ENCODE data around the gene UBE2QL1.

UBE2QL1 gene, protein sequence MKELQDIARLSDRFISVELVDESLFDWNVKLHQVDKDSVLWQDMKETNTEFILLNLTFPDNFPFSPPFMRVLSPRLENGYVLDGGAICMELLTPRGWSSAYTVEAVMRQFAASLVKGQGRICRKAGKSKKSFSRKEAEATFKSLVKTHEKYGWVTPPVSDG

DNA sequence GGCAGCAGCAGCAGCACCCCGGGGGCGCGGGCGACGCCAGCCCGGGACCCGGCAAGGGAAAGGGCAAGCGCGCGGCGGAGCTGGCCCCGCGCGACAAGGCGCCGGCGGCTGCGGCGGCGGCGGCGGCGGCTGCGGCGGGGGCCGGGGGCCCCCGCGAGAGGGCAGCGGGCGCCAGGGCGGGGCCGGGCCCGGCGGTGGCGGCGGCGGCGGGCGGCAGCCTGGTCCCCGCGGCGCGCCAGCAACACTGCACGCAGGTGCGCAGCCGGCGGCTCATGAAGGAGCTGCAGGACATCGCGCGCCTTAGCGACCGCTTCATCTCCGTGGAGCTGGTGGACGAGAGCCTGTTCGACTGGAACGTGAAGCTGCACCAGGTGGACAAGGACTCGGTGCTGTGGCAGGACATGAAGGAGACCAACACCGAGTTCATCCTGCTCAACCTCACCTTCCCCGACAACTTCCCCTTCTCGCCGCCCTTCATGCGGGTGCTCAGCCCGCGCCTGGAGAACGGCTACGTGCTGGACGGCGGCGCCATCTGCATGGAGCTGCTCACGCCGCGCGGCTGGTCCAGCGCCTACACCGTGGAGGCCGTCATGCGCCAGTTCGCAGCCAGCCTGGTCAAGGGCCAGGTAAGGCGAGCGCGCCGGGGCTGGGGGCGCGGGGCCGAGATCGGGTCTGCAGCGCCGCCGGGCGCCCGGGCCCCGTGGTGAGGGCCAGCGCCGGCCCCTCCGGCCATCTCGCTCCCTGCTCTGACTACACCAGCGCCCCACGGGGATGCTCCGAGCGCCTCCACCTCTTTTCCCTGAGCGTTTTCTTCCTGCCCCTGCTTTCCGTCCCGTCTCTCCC is at the start of gene UBE2QL1:
UBE2QL1 (plus strand) TSS at position 238 of the 843 bp plus-strand sequence; CDS start at position 273, 35 bp downstream.
- DNase-seq (ENCODE audit: low read depth) = no peak

DNA sequence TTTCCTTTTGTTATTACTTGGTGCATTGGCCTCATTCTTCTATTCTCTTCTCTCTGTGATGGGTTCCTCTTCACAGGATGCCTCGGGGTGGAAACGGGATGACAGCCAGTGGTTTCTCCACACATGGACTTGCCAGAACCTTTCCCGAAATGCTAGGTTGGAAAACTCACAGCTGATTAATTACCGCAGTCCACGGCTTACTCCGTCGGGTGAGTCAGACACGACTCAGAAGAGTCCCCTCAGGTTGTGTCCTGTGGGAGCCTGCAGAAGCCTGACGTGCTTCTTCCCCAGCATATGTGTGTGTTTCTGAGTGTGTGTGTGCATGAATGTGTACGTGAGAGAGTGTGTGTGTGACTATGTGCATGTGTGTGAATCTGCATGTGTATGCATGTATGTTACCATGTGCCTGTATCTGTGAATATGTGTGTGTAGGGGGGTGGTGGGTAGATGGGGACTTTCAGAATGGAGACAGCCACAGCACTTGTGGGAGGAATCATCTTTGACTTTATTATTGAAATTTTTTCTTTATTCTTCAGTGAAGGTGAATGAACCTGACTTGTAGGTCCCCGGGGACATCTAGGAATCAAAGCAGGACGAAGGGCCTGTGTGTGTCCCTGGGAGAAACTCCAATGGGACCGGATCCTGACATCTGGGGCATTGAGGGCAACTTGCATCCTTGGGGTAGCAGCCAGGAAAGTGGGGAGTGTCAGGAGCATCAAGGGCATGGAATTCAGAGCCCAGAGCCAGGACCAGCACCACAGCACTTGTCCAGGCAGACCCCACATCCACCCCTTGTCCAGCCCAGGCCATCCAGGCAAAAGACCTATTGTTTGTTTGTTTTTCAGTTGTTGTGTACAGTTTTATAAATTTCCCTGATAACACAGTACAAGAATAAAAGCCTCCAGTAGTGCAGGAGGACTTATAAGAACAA is 48.4 kb upstream of the UBE2QL1 start:
- DNase-seq (ENCODE audit: low read depth) = no peak

DNA sequence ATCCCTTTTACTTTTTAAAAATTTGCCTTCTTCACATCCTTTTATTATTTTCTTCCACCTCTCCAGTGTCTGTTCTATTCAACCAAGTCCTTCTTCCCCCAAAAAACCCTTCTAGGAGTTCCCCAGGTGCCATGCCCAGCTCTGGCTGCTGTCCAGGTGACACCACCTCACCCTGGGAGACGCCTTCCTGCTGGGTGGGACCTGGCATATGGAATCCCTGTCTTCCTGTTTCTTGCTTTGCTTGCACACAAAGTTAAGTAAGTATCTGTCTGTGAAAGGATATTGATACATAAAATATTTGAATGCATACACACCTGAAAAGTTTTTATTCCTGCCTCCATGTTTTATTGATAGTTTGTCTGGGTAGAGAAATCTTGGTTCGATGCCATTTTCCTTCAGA is 47.2 kb upstream of the UBE2QL1 start:
- DNase-seq (ENCODE audit: low read depth) = no peak

DNA sequence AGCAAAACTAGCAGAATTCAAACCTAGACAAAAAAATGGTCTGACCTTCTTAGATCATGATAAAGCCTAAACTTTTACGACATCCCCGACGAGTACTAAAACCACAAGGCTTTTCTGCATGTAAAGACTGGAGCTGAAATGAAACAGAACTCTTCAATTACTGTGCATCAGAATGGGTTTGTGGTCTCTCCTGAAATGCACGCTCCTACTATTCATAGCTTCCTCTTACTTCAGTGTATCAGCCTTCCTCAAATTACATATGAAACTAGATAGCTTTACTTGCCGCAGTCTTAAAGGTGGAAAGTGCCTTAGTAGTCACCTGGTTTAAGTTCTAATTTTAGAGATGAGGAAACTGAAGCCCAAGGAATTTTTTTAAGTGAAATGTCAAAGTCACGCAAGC is 45.7 kb upstream of the UBE2QL1 start:
- no peak for DNase-seq (ENCODE audit: low read depth)

DNA sequence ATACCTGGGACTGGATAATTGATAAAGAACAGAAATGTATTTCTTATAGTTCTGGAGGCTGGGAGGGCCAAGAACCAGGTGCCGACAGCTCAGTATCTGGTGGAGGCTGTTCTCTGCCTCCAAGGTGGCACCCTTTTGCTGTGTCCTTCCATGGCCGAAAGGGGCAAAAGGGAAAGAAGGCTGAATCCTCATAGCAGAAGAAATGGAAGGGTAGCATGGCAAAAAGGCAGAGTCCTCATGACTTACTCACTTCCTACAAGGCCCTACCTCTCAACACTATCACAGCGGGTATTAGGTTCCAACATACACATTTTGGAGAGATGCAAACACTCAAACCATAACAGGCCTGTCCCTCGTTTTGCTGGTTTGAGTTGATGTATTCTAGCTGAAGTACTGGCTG is 45.2 kb upstream of the UBE2QL1 start:
- no peak for DNase-seq (ENCODE audit: low read depth)

DNA sequence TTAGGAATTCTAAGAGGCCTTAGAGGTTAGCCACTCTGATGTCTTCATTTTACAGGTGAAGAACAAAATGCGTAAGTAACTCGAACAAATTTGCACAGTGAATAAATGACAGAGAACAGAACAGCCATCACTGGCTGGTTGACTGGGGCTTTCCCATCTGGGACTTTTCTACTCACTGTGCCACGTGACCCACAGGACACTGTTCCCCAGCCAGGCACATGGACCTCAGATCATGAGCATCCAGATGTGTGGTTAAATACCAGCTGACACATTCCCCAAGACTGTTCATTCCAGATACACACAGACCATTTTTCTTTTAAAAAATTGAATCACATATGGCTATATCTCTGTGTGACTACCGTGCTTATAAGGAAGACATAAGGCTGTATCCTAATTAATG is 44.5 kb upstream of the UBE2QL1 start:
- no peak for DNase-seq (ENCODE audit: low read depth)

DNA sequence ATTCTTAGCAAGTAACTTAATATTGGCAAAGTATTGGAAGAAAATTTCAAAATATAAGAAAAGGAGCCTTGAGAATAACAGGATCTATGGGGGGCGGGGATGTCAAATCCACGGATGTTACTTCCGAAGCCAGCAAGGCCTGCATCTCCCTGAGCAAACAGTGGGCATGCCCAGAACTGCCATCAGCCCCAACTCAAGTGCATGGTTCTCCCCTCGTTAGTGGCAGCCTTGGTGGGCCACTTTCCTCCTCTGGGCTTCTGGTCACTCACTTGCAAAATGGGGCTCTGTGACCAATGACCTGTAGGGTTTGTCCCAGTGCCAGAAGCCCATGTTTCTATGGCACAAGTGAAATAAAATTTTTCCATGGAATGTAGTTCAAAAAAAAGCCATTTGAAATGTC is 43.1 kb upstream of the UBE2QL1 start:
- no peak for DNase-seq (ENCODE audit: low read depth)

DNA sequence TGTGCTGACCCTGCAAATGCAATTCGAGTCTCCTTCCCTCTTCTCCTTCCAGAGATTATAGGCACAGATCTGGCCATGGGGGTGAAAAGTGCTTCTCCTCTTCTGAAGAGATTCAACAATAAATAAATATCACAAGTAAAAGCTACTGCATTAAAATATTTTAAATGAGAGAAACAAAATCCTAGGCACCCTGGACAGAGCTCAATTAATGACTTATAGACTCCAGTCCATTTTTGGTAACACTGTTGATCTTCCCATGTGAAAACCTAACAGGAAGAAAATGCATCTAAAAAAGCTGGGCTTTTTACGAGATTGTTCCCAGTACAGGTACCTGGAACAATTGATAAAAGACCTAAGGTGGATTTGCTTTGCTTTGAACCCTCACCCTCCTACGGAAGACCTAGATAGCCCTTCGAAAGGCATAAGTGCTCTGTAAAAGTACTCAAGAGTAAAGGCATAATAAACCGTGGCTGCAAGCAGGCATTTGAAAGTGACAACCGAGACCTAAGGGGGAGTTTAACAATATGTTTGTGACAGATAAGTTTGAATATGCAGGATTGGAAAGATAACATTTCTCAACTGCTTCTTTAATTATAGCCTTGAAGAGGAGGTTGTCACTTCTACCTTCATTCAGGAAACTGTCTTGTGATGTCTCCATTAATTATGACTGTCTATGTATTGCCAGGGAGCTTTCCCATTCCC is 41.0 kb upstream of the UBE2QL1 start:
- DNase-seq (ENCODE audit: low read depth) = no peak

DNA sequence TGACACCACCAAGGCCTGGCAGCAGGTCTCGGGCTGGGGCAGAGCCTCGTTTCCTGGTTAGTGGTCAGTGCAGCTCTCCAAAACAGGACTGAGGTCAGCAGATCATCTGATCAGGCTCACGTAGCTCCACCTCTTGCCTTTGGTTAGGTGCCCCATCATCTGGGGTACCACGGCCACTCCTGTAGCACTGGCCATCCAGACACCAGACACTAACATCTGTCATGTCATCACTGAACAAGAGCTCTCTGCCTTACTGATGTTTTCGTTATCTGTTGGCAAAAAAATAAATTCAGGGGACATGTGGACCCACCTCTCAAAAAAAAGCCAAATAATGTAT is 40.4 kb upstream of the UBE2QL1 start:
- no peak for DNase-seq (ENCODE audit: low read depth)

DNA sequence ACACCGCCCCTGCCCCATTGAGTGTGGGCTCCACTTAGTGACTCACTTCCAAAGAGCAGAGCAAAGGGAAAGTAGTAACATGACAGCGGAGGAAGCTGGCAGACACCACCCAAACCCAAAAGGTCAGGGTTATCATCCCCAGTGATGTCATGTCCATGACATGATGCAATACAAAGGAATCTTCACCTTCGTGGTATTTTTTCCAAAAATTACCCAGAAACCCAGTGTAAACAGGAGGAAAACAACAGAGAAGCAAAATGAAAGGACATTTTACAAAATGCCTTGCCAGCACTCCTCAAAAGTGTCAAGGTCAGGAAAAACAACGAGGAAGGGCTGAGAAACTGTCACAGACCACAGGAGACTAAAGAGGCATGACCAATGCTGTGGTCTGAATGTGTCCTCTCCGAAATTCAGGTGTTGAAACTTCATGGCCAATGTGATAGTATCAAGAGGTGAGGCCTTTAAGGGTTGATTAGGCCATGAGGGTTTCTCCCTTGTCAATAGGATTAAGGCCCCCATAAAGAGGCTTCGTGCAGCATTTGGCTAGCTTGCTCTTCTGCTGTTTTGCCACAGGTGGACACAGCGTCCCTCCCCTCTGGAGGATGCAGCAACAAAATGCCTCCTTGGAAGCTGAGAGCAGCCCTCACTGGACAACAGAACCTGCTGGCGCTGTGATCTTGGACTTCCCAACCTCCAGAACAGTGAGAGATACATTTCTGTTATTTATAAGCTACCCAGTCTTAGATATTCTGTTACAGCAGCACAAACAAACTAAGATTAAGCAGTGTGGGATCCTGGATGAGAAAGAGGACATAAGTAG is 39.8 kb upstream of the UBE2QL1 start:
- DNase-seq (ENCODE audit: low read depth) = no peak

DNA sequence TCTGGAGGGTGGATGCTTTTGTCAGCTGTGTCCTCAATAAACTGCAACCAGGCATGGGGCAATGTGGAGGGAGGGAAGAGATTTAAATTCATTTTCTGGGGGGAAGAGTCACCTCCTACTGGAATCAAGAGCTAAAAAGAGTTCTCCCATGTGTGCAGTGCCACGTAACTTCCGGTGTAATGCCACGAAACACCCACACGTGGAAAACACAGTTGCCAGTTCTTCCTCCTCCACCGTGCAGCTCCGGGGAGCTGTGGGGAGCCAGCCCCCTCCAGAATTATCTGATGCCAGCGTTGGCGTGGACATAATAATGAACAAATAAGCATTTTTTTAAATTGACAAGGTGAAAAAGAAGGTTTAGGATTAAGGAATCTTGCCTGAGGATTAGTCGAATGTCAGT is 38.2 kb upstream of the UBE2QL1 start:
- DNase-seq (ENCODE audit: low read depth) = no peak

DNA sequence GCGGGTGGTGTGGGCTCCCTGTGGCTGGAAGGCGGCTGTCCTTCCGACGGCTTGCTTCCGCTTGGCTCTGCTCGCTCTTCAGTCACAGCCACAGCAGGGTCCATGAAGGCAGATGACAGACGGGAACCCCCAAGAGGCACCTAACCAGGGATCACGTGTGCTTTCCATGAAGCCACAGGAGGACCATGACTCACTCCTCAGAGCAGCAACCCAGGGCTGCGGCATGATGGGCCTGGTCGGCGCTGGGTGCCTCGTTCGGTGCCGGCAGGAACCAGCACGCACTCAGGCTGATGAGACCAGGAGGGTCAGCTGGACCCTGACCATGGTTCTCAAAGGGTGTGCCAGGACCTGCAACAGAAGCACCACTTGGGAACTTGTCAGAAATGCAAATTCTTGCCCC is 37.5 kb upstream of the UBE2QL1 start:
- DNase-seq (ENCODE audit: low read depth) = no peak

DNA sequence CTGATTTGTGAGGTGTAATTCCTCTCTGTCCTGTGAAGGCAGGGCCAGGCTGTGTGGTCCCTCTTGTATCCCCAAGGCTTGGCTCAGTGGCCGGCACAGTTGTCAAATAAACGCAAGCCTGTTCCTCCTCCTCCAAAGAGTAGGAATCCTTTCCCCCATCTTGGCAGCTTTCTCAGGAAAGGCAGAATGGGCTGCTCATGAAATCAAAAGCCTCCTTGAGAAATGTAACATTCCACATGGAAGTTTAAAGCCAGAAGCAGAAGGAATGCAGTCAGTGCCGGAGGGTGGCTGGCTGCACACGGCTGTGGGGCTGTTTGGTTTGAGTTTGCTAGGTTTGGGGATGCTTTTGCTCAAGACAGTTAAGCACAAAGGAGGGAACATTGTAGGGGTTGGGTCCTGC is 35.8 kb upstream of the UBE2QL1 start:
- DNase-seq (ENCODE audit: low read depth) = no peak

DNA sequence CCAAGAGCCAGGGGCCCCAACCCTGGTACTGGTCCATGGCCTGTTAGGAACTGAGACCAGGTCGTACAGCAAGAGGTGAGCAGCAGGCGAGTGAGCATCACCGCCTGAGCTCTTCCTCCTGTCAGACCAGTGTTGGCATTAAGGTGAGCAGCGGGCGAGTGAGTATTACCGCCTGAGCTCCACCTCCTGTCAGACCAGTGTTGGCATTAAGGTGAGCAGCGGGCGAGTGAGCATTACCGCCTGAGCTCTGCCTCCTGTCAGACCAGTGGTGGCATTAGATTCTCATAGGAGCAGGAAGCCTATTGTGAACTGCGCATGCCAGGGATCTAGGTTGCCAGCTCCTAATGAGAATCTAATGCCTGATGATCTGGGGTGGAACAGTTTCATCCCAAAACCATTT is 31.0 kb upstream of the UBE2QL1 start:
- DNase-seq (ENCODE audit: low read depth) = no peak

DNA sequence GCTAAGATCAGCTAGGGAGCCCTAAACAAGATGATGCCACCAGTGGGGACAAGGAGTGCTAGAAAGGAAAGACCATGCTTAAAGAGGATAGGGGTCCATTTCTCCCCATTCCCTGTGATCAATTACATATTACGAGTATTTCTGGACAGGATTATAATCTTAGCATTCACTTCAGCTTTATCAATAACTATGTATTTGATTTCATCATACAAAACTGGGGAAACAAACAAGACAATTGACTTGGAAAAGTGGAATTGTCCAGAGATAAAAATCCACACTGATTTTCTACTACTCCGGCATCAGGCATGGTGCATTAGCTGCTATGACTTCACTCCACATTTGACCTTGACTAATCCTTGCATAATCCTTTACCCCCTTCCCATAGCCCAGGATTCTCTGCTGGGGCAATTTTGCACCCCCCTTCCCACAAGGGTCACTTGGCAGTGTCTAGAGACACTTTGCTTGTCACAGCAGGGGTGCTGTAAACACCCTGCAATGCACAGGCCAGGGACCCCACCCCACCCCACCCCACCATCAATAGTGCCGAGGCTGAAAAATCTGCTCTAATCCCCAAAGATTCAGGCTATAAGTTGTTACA is 29.9 kb upstream of the UBE2QL1 start:
- DNase-seq (ENCODE audit: low read depth) = no peak

DNA sequence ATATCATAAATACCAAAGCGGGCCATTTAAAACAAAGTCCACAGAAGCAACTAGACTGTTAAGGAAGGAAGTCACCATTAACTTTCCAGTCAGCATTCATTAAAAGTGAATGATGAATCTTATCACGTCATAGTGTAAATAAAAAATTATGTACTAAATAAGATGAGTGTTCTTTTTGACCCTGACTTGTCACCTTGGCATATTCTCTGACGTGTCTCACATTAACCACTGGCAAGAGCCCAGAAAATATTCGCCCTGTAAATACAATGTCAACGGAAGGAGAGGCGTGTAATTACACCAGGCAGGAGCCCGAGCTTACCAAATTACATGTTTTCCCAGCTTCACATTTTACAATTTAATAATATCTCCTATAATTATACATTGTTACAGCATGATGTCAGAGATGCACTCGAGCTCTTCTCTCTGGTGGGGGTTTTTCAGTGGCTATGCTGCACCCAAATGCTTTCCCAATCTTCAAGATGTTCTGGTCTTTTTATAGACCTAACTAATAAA is 29.3 kb upstream of the UBE2QL1 start:
- no peak for DNase-seq (ENCODE audit: low read depth)

DNA sequence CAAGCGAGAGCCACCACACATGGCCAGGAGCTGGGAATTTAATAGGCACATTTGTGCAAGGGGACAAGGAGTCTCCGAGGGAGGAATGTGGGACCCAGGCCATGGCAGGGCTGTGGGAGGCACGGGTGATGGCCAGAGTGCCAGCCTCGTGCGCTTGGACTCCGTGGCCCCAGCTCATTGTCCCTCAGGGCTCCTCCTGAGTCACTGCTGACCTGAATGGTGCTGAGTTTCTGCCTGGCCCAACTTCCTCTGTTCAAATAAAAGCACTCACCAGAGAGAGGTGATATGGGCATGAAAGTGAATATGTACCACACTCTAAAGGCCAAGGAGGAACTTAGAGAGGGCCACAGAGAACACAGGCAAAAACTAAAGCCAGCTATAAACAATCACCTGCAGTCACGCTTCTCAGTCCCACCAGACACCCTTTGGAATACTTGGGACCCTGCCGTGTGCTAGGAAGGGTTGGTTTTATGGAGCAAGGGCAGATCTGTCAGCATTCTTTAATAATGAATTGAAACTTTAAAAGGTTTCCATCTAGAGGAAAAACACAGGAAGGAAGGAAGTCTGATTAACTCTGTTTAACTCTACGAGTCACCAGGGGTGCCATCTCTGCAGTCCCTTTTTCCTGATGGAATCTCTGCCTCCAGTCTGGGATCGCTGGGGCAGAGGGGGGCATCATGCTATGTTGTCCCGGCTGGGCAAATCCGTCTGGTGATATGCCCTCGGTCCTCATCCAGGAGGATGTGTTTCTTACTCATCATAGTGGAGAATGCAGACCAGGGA is 25.1 kb upstream of the UBE2QL1 start:
- no peak for DNase-seq (ENCODE audit: low read depth)

DNA sequence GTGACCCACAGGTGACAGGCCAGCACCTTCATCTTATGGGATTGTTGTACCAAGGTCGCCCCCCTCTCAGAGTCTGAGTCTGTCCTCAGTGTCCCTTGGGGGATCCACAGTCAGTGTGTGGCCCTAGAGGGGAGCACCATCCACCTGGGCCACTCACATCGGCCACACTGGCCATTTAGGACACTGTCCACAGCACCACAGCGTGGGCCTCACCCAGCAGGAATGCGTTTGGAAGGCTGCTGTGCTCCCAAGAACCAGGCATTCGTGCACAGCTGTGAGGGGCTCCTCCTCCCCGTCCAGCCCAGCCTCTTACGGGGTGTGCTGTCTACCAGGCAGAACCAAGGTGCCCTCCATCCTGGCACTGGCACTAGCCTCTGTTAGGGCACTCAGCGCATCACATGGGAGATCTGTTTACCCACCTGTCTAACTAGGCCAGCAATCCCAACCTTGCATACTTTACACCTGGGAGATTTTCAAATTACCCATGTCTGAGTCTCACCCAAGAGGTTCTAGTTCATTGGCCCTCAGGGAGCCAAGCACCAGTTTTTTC is 24.5 kb upstream of the UBE2QL1 start:
- DNase-seq (ENCODE audit: low read depth) = no peak

DNA sequence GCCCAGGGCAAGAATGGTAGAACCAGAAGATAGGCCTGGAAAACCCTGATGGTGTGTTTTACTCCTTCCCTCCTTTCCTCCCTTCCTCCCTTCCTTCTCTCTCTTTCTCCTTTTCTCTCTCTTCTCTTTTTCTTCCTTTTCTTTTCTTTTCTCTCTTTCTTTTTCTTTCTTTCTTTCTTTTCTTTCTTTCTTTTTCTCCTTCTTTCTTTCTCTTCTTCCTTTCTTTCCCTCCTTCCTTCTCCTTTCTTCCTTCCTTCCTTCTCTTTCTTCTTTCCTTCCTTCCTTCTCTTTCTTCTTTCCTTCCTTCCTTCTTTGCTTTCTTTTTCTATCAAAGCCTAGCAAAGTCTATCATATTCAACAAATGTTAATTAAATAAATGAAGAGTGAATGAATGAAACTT is 24.0 kb upstream of the UBE2QL1 start:
- no peak for DNase-seq (ENCODE audit: low read depth)

DNA sequence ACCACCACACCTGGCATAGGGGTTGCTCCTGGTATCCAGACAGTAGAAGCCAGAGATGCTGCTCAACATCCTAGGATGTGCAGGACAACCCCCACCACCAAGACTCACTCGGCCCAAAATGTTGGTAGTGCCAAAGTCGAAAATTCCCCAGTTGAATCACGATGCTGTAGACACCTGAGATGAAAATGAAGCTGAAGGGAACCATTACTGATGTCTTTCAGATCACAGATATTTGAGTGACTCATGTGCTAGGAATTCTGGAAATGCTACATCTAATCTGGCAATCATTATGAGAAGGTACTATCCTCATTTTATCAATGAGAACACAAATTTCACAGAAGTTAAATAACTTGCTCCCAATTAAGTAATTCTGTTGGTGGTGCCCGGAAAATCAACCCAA is 21.0 kb upstream of the UBE2QL1 start:
- no peak for DNase-seq (ENCODE audit: low read depth)
